ENCODE results near the gene SERPING1. TPM values are rescaled to one million over a fixed set of nuclear protein-coding genes. Genes with fewer than 3 reads are reported as not detected.

SERPING1 gene
- polyA plus RNA-seq, 10 donors: 79.3 to 123 (median 102) TPM

DNA sequence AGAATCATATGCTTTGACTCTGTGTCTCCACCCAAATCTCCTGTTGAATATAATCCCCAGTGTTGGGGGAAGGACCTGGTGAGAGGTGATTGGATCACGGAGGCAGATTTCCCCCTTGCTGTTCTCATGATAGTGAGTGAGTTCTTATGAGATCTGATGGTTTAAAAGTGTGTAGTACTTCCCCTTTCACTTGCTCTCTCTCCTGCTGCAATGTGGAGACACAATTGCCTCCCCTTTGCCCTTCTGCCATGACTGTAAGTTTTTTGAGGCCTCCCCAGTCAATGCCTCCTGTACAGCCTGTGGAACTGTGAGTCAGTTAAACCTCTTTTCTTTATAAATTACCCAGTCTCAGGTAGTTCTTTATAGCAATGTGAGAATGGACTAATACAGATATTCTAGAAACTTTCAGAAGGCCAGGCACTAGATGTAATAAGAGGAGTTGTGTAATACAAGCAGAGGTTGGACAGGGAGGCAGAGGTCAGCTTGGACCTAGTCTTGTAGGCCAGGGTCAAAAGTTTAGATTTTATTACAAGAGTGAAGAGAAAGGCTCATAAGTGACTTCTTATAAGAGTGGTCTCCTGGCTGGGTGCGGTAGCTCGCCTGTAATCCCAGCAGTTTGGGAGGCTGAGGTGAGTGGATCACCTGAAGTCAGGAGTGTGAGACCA is 9.3 kb upstream of the SERPING1 start:
- no peak for DNase-seq

DNA sequence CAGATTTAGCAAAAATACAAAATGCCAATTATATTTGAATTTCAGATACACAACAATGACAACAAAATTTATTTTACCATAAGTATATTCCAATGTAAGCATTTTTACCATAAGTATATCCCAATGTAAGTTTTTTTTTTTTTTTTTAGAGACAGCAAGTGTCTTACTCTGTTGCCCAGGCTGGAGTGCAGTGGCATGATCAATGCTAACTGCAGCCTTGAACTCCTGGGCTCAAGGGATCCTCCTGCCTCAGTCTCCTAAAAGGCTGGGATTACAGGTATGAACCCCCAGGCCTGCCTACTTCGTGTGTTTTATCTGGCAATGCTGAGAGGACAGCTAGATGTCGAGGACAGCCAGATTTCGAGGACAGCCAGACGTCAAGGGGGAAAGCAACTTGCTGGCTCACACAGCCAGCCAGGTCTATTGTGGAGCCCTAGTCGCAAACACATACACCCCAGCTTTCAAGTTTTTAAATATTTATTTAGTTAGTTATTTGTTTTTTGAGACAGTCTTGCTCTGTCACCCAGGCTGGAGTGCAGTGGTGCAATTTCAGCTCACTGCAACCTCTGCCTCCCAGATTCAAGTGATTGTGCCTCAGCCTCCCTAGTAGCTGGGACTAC is 1.1 kb upstream of the SERPING1 start:
- peak in 1 of 3 donors; percentile 29 for DNase-seq

DNA sequence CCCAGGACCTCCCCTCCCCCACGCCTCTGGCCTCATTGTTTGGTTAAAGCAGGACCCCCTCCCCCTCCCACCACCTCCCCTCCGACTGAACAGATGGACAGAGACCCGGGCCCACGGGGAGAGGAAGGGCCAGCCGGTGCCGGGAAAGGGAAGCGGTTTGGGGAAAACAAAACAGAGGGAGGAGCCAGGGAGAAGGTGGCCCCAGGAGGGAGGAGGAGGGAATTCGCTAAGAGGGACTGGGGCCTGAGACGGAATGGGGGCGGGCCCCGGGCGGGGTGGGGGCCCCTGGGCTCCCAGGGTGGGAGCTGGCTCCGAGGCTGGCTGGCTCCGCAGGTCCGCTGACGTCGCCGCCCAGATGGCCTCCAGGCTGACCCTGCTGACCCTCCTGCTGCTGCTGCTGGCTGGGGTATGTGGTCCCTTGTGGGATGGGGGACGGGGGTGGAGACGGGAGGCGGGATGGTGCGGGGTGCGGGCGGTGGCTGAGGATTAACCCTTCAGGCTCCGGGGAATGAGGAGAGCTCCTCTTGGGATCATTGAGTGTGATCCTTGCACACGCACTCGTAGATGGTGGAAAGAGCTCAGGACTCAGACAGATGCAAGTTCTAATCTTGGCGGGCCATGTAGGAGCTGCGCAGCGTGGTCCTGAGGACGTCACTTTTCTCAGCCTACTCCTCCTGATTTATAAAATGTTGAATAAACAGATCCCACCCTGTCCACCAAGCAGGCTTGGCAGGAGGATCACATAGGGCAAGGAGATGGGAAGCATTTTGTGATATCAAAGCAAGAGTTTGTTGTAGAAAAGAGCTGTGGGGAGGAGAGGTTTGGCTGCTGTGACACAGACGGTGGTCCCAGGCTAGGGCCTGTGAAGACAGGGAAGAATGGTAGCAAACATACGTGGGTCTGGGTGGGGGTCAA is 688 bp downstream of the SERPING1 start:
- peak; percentile 70 to 94 (median 86) for DNase-seq

DNA sequence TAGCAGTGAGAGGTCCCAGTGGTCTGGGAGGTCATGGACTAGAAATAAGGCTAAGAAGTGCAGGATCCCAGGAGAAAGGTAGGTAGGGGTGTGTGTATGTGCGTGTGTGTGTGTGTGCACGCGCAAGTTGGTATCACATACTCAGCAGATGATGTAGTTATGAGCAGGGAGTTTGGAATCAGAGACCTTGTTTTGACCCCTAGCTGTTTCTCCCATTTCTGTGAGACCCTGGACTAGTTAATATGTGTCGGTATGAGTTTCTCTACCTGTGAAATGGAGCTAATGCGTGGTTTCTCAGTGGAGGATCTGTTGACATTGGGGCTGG is 1.3 kb downstream of the SERPING1 start:
- DNase-seq: peak; percentile 44 to 79 (median 51)

DNA sequence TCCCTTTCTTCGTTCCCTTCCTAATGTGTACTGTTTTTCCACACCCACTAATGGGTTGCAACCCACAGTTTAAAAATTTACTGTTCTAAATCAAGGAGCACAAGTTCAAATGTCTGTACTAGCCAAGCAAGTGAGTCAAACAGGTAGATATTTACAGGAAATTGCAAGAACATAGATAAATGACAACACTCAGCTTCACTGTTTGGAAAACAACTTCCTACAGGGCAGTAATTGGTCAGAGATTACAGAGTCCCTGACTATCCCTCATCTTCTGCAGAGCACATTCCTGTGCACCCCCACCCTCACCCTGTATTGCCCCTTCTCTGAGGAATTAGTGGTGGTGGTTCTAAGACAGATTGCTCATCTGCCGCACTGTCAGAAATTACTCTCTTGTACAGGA is 1.9 kb downstream of the SERPING1 start:
- no peak for DNase-seq

DNA sequence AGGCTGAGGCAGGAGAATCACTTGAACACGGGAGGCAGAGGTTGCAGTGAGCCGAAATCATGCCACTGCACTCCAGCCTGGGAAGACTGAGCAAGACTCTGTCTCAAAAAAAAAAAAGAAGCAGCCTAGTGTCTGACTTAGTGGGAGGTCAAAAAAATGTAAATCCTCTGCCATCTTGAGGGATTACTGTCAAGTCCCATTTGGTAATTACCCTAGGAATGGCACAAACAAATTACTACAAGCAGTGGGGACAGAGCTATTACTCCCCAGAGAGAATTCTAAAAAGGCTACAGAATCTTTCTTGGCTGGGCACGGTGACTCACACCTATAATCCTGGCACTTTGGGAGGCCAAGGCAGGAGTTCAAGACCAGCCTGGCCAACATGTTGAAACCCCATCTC is 3.8 kb downstream of the SERPING1 start:
- no peak for DNase-seq

DNA sequence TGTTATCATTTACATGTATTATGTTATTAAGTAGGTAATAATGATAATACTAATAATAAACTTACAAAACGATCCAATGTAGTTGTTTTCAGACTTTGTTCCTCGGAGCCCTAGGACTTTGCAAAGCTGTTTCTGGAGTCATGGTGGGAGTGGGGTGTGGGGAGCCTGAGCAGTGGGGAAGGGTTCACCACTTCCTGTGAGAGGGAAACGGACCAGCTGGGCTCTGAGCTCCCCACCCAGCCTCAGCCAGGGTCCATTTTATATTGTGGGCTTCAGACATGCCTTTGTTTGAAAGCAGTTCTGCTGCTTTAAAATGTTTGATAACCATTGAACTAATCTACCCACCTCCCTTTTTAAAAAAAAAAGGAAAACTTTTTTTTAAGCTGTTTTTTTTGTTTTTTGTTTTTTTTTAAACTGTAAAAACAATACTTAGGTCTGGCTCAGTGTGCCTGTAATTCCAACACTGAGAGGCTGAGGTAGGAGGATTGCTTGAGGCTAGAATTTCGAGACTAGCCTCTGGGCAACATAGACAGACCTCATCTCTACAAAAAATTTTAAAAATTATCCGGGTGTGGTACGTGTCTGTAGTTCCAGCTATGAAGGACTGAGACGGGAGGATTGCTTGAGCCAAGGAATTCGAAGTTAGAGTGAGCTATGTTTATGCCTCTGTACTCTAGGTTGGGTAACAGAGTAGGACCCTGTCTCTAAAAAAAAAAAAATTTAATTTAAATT is 7.0 kb downstream of the SERPING1 start:
- peak in 1 of 3 donors; percentile 18 for DNase-seq

DNA sequence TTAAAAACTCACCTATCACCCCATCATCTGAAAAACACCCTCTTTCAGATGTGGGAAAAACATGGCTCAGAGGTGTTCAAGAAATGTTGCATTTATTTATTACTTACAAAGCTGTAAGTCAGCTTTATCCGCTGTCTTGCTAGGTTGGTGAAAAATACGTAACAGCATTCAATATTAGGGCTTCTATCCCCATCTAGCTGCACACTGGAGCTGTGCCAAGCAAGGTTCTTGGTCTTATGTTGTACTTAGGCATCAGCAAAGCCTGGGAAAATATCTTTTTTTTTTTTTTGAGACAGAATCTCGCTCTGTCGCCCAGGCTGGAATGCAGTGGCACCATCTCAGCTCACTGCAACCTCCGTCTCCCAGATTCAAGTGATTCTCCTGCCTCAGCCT is 7.5 kb downstream of the SERPING1 start:
- peak in 1 of 3 donors; percentile 10 for DNase-seq

DNA sequence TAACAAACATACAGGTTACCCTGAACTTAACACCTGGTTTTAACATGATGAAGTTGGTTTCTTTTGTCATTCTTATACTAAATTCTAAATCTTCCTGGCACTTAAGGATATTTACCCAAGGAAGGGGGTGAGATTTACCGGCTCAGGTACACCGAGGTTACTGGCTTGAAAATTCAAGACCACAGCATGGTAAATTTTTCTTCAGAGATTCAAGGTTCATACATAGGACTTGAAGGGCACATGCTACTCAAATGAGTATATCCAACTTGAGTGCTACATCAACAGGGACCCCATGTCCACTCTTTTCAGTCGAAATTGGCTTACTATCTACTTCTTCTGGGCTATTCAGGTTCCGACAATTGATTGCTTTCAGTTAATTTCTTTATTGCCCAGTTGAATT is 12.7 kb downstream of the SERPING1 start:
- DNase-seq: no peak

DNA sequence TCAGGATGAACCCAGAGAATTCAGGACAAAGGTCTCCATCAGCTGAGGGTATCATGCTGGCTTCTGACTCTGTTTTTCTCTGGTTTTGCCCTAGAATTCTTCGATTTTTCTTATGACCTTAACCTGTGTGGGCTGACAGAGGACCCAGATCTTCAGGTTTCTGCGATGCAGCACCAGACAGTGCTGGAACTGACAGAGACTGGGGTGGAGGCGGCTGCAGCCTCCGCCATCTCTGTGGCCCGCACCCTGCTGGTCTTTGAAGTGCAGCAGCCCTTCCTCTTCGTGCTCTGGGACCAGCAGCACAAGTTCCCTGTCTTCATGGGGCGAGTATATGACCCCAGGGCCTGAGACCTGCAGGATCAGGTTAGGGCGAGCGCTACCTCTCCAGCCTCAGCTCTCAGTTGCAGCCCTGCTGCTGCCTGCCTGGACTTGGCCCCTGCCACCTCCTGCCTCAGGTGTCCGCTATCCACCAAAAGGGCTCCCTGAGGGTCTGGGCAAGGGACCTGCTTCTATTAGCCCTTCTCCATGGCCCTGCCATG is 16.8 kb downstream of the SERPING1 start:
- no peak for DNase-seq

DNA sequence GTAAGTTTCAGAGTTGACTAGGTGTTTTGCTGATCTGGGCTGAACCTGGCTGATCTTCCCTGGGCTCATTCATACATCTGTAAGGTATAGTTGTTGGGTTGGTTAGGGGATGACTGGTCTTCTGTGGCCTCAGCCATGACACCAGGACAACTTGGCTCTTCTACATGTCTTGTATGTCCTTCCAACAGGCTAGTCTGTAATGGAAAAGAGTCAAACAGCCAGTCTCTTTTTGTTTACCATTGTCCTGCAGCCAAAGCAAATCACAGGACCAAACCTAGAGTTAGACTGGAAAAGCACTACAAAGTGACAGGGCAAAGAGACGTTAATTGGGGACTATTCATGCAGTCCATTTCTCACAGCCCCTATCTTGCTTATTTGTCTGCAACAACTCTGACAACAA is 17.8 kb downstream of the SERPING1 start:
- no peak for DNase-seq

DNA sequence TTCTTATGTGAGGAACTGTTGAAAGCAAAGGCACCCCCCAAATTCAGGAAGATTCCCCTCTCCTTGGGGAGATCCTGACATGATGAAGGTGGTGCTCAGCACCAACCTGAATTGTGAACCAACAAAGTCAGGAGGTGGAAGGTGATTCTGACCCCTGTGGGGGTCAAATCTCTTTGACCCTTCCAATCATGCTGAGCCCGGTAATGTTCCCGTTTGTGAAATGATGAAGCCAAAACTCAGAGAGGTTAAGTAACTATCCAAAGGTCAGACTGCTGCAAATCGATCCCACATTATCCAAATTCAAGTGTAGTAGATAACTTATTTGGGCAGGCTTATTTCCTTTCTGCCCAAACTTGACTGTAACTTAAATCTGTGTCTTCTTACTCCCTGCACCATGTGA is 19.1 kb downstream of the SERPING1 start:
- DNase-seq: no peak

DNA sequence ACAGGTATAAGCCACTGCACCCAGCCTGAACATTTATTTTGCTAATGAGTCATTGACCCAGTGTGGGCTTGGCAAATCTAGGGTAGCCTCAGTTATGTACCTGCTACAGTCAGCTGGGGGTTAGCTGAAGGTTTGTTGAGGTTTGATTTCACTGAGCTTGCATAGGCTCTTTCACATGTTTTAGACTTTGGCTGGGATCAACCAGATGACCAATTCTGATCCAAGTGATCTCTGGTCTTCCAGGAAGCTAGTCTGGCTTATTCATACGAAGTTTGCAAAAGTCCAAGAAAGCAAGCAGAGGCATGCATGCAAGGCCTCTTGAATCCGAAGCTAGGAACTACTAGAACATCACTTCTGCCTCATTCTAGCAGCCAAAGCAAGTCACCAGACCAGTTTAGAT is 21.0 kb downstream of the SERPING1 start:
- DNase-seq: no peak

DNA sequence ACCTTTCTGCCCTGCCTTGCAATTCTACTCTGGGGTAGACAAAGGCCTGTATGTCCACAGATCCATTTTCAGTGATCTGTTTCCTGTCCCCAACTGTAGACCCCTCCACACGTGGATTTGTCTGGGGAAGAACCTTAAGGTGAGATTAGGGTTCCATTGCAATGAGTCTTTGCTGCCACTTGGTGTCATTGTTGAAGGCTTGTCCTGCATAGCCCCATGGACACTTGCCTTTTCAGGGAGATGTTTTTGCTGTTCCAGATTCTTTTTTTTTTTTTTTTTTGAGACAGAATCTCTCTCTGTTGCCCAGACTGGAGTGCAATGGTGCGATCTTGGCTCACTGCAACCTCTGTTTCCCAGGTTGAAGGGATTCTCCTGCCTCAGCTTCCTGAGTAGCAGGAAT is 21.8 kb downstream of the SERPING1 start:
- DNase-seq: no peak

DNA sequence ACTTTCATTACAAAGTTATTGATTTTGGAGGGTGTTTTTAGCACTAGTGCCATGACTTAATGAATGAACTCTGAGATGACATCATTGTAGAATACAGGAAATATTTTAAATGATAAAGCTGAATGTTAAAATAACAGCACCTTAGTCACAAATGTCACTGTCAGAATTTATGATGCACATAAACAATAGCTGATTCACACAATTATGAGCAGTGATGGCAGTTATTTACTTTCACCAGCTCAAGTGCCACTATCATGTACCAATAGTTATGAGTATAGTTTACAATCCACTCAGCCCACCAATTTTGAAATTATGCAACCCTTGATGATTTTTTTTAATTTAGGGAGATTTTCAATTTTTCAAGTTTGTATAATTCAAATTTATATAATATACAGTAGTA is 23.0 kb downstream of the SERPING1 start:
- no peak for DNase-seq

DNA sequence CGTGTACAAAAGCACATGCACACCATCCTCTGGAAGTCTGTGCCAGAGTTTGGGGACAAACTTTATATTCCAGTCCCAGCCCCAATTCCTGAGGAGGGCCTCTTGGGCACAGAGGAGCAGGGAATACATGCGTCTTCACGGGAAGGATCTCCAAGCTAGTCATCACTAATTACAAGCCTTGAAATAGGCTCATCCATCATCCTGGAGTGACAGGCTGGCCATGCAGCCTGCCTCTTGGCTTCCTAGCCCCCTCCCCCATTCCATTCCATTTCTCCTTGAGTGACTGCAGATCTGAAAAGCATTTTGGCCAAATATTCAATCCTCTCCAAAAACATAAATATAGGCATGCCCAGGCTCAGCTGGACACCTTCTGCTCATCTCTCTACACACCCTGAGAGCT is 24.8 kb downstream of the SERPING1 start:
- no peak for DNase-seq

DNA sequence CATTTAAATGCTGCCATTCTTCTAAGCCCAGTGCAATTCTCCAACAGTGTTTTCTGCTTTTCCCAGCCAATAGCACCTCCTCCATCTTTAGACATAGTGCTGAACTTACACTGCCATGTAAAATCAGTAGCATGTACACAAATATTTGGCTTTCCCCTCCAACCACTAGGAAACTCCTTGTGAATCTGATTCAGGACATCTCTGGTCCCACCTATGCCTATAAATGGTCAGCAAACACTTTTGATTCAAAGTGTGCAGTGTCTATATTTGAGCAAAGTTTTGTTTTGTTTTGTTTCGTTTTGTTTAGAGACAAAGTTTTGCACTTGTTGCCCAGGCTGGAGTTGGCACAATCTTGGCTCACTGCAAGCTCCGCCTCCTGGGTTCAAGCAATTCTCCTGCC is 27.4 kb downstream of the SERPING1 start:
- no peak for DNase-seq

DNA sequence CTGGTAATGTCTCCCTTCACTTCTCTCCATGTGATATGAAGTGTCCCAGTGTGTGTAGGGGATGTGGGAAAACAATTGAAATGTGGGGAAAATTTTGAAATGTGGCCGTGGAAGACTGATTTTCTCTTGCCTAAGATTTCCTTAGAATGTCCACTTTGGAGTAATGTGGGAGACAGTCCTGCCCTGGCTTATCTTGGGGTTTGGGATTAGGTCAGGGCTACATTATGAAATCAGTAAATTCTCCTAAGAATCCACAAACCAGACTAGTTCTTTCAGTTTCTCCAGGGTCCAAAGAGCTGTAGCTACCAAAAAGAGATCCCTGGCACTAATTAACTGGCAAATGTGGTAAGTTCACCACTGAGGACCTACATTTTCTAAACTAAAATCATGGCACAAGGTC is 29.4 kb downstream of the SERPING1 start:
- DNase-seq: no peak

DNA sequence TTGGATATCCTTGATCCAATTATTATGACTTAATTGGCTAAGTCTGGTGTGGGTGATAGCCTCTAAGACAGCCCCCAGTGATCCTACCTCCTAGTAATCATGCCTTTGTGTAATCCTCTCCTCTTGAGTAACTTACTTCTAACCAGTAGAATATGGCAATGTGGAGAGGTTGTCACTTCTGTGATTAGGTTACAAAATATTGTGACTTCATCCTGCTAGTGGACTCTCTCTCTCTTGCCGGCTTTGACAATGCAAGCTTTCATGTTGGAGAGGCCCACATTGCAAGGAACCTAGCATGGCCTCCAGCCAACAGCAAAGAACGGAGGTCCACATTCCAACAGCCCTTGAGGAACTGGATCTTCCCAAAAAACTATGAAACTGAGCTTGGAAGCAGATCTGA is 32.7 kb downstream of the SERPING1 start:
- DNase-seq: no peak

DNA sequence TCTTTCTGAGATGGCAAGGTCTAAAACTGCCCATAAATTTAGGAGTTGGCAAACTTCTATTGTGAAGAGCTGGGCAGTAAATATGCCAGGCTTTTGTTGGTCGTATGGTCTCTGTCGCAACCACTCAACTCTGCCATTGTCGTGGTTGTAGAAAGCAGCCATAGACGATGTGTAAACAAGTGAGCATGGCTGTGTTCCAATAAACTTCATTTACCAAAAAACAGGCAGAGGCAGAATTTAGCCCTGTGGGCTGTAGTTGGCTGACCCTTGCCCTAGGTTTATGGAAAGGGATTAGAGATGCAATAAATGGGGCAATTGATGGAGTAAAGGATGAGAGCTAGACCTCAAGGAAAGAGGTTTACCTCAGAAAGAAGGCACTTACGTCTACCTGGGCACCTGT is 34.6 kb downstream of the SERPING1 start:
- no peak for DNase-seq

DNA sequence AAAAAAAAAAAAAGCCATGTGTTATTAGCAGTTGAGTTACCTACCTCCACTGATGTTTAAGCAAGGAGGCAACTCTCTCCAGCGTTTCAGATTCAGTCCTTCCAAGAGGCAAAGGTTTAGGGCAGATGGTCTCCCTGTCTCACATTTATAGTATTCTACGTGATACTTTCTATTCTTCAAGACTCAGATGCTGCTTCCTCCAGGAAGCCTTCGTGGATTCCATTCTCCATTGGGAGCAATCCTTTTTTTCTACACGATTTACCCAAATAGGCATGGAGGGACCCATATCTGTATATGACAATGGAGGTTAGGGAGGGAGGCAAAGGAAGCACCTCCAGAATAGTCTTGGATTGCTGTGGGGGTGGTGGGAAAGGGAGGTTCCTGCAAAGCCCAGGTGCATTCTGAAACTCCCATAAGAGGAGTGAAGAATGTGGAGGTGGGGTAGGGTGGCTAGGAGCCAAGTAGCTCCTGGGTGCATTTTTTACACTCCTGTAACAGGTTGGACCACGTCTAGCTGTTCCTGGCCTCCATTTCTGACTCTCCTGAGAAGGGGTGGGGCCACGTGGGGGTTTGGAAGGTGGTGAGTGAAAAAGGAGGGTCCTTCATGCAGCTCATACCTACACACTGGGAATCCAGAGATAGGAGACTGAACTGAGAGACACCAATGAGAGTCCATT is 36.0 kb downstream of the SERPING1 start:
- DNase-seq: no peak
